Measurements from ENCODE around the gene BIRC5. TPM values are rescaled to one million over a fixed set of nuclear protein-coding genes. Genes with fewer than 3 reads are reported as not detected.
A peak's percentile ranks its signal among the peaks of the same experiment; 100 is the strongest.
"Not testable (repeated sequence)": the region's sequence is repeated elsewhere in the genome, so short reads cannot be mapped to it uniquely, and the experiment has no call there.

Gene BIRC5
- total RNA-seq, 4 donors from 2014 or later, result 3.7 to 9.6 (median 5.5) TPM

- H3K4me1 ChIP-seq, result peaks cover 27% of the 10 kb centered on the region
- H3K4me3 ChIP-seq, result no peak overlapping the region
- no peaks in the 10 kb centered on the region for H3K36me3 ChIP-seq
- peaks cover 3% of the 10 kb centered on the region for H3K27me3 ChIP-seq
- WGBS, result 32% methylated on average over 7 of the region's 27 CpGs
- no peaks in the 10 kb centered on the region for H3K9me3 ChIP-seq
- H3K27ac ChIP-seq, result no peak overlapping the region
- peak in 1 of 2 donors; percentile 86 for DNase-seq (ENCODE audit: low spot score in 2 of 2)
- TF ChIP-seq POLR2AphosphoS5 (IDR thresholded peaks at IDR 0.05) (no peak), EP300 (IDR thresholded peaks at IDR 0.05) (no peak), CTCF (IDR thresholded peaks at IDR 0.05) (peak; percentile 97 to 98)
These were observed 37.1 kb downstream of the BIRC5 start for GRCh38 chr17:78250891-78251772.

- TF ChIP-seq POLR2AphosphoS5 (IDR thresholded peaks at IDR 0.05) (no peak), POLR2A (IDR thresholded peaks at IDR 0.05) (no peak), EP300 (IDR thresholded peaks at IDR 0.05) (no peak), CTCF (IDR thresholded peaks at IDR 0.05) (no peak)
- H3K4me1 ChIP-seq, result peaks cover 27% of the 10 kb centered on the region
- DNase-seq (ENCODE audit: low spot score in 2 of 2), result no peak
These were observed 37.7 kb downstream of the BIRC5 start for GRCh38 chr17:78251773-78252103.

GRCh38 chr17:78252111-78252634, 38.1 kb downstream of the BIRC5 start:
- no peak for DNase-seq (ENCODE audit: low spot score in 2 of 2)

More at GRCh38 chr17:78251773-78252103, 37.7 kb downstream of the BIRC5 start:
- Histone ChIP-seq H3K9me3 (no peaks in the 10 kb centered on the region), H3K36me3 (no peaks in the 10 kb centered on the region), H3K27me3 (peaks cover 3% of the 10 kb centered on the region), H3K27ac (no peak overlapping the region), H3K4me3 (no peak overlapping the region)
- WGBS, result 52% methylated on average over 5 of the region's 6 CpGs

GRCh38 chr17:78252701-78253635, 38.9 kb downstream of the BIRC5 start:
- Histone ChIP-seq H3K27ac (no peak overlapping the region), H3K9me3 (no peaks in the 10 kb centered on the region), H3K36me3 (no peaks in the 10 kb centered on the region), H3K4me3 (no peak overlapping the region), H3K27me3 (peaks cover 8% of the 10 kb centered on the region), H3K4me1 (peaks cover 32% of the 10 kb centered on the region)
- 83% methylated on average over 15 of the region's 15 CpGs for WGBS
- DNase-seq (ENCODE audit: low spot score in 2 of 2), result no peak
- TF ChIP-seq CTCF (IDR thresholded peaks at IDR 0.05) (no peak), POLR2A (IDR thresholded peaks at IDR 0.05) (no peak), POLR2AphosphoS5 (IDR thresholded peaks at IDR 0.05) (no peak), EP300 (IDR thresholded peaks at IDR 0.05) (no peak)

More at GRCh38 chr17:78252111-78252634, 38.1 kb downstream of the BIRC5 start:
- WGBS, result 72% methylated on average over 10 of the region's 12 CpGs
- no peak overlapping the region for H3K27ac ChIP-seq
- H3K4me1 ChIP-seq, result peaks cover 27% of the 10 kb centered on the region
- H3K27me3 ChIP-seq, result peaks cover 3% of the 10 kb centered on the region
- no peaks in the 10 kb centered on the region for H3K9me3 ChIP-seq
- H3K36me3 ChIP-seq, result no peaks in the 10 kb centered on the region
- no peak for TF ChIP-seq EP300 (IDR thresholded peaks at IDR 0.05)
- no peak overlapping the region for H3K4me3 ChIP-seq

GRCh38 chr17:78253636-78253945, 39.5 kb downstream of the BIRC5 start:
- not testable (repeated sequence) for DNase-seq (ENCODE audit: low spot score in 2 of 2); H3K36me3 ChIP-seq; H3K27ac ChIP-seq; H3K9me3 ChIP-seq
- 90% methylated on average over 12 of the region's 12 CpGs for WGBS
- Histone ChIP-seq H3K27me3 (peaks cover 14% of the 10 kb centered on the region), H3K4me3 (peak overlapping the region; percentile 98), H3K4me1 (peaks cover 38% of the 10 kb centered on the region)
